LoVo (cell line): Measurements from ENCODE around the gene EXOC3L1.
A peak's percentile ranks its signal among the peaks of the same experiment; 100 is the strongest.

ENCODE experiments used
- DNase-seq: peaks from one replicate; pipeline ENCODE4 v3.0.0-alpha.2; 2016; ENCODE audit warnings: low spot score

Gene EXOC3L1

GRCh38 chr16:67180166-67180565 is 9.8 kb downstream of the EXOC3L1 start:
- no peak for DNase-seq

- DNase-seq = no peak
Observed at GRCh38 chr16:67179421-67180080, 10.4 kb downstream of the EXOC3L1 start.

DNA sequence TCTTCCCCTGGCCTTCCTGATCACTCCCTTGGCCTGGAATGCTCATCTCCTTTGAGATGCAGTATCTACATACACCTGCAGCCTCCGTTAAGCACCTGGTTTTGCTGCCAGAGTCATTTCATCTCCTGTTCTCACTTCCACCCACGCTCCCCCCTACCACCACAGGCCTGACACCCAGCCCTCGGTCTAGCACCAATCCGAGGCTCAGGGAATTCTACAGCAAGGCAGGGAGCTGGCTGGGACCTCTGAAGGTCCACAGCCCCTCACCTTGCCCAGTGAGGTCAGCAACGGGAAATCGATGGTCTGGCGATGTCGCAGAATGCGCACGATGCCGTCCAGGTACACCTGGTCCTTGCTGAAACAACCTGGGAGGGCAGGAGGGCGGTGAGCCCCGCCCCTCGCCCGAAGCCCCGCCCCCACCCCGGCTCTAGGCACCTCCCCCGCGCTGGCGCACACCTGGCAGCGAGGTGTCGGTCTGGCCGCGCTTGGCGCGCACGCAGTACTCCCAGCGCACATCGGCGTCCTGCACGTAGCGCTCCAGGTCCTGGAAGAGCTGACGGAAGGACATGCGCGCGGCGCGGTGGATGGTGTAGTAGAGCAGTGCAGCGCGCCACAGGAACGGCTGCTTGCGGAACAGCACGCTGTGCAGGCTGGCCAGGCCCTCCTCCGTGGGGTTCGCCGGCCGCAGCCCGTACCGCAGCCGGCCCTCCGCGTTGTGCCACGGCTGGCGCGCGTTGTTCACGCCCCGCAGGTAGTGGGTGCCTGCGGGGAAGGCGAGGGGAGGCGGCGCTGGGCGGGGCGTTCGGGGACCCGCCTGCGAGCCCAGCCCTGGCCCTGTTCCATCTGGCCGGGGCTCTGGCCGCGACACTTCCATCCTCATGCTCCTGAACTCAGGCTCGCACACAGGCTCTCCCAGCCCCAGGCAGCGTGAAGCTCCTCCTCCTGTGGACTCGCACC is 11.9 kb downstream of the EXOC3L1 start:
- peak; percentile 91 for DNase-seq

- DNase-seq = no peak
Observed at GRCh38 chr16:67176662-67177061, 13.3 kb downstream of the EXOC3L1 start.

DNA sequence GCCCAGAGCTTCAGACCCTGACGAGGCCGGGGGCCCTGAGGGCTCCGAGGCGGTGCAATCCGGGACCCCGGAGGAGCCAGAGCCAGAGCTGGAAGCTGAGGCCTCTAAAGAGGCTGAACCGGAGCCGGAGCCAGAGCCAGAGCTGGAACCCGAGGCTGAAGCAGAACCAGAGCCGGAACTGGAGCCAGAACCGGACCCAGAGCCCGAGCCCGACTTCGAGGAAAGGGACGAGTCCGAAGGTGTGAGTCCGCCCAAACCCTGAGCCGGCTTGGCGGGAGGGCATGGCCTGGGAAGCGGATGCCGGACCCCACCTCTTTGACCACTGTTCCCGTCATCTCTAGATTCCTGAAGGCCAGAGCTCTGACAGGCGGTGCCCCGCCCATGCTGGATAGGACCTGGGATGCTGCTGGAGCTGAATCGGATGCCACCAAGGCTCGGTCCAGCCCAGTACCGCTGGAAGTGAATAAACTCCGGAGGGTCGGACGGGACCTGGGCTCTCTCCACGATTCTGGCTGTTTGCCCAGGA is 15.2 kb downstream of the EXOC3L1 start:
- DNase-seq = no peak

DNA sequence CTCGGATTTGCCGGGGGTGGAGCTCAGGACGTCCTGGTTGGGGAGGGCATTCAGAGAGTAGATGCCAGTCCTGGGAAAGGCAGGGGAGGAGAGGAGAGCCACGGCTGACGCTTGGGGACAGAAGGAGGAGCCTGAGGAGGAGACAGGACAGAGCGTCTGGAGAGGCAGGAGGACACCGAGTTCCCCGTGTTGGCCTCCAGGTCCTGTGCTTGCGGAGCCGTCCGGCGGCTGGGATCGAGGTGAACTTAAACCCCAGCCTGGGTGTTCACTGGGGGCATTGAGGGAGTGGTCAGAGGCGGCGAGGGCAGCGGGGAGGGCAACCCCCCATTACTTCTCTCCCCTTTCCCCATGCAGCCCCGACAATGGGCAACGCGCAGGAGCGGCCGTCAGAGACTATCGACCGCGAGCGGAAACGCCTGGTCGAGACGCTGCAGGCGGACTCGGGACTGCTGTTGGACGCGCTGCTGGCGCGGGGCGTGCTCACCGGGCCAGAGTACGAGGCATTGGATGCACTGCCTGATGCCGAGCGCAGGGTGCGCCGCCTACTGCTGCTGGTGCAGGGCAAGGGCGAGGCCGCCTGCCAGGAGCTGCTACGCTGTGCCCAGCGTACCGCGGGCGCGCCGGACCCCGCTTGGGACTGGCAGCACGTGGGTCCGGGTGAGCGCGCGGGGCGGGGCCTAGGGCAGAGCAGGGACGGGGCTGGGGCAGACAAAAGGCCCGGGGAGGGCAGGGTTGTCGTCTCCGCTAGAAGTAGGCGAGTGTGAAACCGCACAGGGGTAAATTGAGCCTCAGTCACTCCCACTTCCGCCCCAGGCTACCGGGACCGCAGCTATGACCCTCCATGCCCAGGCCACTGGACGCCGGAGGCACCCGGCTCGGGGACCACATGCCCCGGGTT is 15.9 kb downstream of the EXOC3L1 start:
- peak; percentile 91 for DNase-seq

- no peak for DNase-seq
Observed at GRCh38 chr16:67173323-67173722, 16.6 kb downstream of the EXOC3L1 start.

GRCh38 chr16:67170949-67171649 is 18.8 kb downstream of the EXOC3L1 start:
- no peak for DNase-seq

GRCh38 chr16:67170168-67170948 is 19.6 kb downstream of the EXOC3L1 start, which contains the start of gene NOL3:
Gene NOL3 (plus strand): TSS chr16:67170538.
- DNase-seq = no peak

- DNase-seq = no peak
Observed at GRCh38 chr16:67169642-67170167, 20.2 kb downstream of the EXOC3L1 start.

DNA sequence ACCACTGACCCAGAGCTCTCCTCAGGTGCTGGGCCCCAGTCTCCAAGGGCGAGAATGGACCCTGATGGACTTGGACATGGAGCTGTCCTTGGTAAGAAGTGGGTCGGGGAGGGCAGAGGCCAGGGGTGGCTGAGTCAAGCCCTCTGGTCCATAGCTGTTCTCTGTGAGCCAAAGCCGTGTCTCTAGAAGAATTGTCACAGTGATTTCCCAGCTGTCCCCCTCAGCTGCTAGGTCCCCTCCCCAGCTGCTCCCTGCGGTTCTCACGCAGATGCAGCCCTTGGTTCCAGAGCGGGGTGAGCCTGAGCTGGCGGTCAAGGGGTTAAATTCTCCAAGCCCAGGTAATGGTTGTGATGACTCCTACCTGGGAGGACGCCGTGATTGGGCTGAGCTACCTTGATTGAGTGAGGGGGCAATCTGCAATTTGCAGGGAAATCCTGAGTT is 20.9 kb downstream of the EXOC3L1 start:
- DNase-seq = no peak

GRCh38 chr16:67167588-67167987 is 22.3 kb downstream of the EXOC3L1 start:
- no peak for DNase-seq

DNA sequence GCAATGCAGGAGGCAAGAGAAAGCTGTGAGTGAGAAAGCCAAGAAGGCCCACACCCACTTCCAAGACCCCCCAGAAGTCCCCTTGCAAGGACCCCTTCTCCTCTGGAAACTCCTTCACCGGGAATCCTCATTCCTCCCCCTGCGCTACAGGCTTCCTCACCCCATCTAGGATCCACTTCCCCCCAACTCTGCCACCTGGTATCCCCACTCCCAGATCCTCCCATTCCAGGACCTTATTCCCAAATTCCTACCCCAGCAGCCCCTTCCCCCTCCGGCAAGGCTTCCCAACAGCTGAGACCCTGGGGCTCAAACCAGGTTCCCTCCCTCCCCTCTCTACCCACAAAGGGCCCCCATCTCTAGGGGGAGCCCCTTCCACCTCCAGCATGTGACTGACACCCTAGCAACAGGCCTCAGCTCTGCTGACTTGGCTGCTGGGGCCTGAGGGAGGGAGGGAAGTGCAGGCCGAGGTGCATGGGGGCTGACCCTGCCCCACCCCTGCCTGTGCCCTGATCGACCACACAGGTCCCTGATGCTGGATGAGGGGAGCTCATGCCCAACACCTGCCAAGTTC is 23.3 kb downstream of the EXOC3L1 start:
- no peak for DNase-seq

GRCh38 chr16:67166110-67166547 is 23.8 kb downstream of the EXOC3L1 start:
- no peak for DNase-seq

- DNase-seq = no peak
Observed at GRCh38 chr16:67165121-67166078, 24.5 kb downstream of the EXOC3L1 start.

- DNase-seq = no peak
Observed at GRCh38 chr16:67164599-67165061, 25.3 kb downstream of the EXOC3L1 start, which contains the start of gene HSF4. Gene HSF4 (plus strand): TSS chr16:67164745. CDS start chr16:67164812, 67 bp downstream.

GRCh38 chr16:67163999-67164558 is 25.9 kb downstream of the EXOC3L1 start:
- DNase-seq = no peak
